SK-N-MC (cell line): ENCODE results near the gene ADCY2.

Experiments used
- EZH2 ChIP-seq: fragments of 200-600 bp; sonication (generic); IDR thresholded peaks from one replicate; pipeline ENCODE4 v1.6.1; 2017; ENCODE audit warnings: antibody characterized with exemption
- FOXP2 ChIP-seq: optimal IDR thresholded peaks from 2 replicates; pipeline ENCODE3; 2011; ENCODE audit warnings: mild to moderate bottlenecking, moderate library complexity; ENCODE audit not compliant: insufficient read depth; ENCODE audit errors: extremely low read length, control extremely low read depth
- POLR2AphosphoS5 ChIP-seq: IDR thresholded peaks from 2 replicates; pipeline ENCODE4 v1.6.1; 2012; ENCODE audit warnings: mild to moderate bottlenecking, low read depth, low read length, borderline replicate concordance

DNA sequence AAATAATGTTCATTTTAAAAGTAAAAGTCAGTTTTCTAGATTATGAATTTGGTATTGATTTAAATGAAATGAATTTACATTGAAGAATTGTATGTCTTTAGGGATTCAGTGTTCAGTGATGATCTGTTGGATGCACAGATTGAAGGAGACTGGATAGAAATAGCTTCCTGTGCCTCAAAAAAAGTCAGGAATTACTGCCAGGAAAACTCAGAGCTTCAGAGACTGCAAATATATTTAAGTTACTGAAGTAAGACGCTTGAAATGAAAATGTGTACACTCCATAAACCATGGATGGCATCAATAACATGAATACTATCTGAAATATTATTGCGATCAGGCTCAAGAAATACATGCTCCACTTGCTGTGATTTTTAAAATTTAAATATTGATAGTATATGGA, 60.3 kb downstream of the ADCY2 start:
- TF ChIP-seq EZH2 (no peak), POLR2AphosphoS5 (no peak), FOXP2 (no peak)
